Progenitor cell of endocrine pancreas (in vitro differentiated cells): ENCODE measurements around the gene MTUS2. TPM values are rescaled to one million over a fixed set of nuclear protein-coding genes. Genes with fewer than 3 reads are reported as not detected.

Source experiments
- DNase-seq: peaks from one replicate; pipeline ENCODE4 v3.0.0; 2021; ENCODE audit warnings: low spot score; ENCODE audit not compliant: unreplicated experiment
- H3K27ac Mint-ChIP-seq: 2 replicates; pipeline ENCODE4 v1.8.0; 2021; ENCODE audit warnings: mild to moderate bottlenecking, moderate library complexity, mixed read lengths
- H3K27me3 Mint-ChIP-seq: 2 replicates; pipeline ENCODE4 v1.8.0; 2021; ENCODE audit warnings: mixed read lengths
- H3K36me3 Mint-ChIP-seq: 2 replicates; pipeline ENCODE4 v1.8.0; 2022; ENCODE audit warnings: mixed read lengths; ENCODE audit not compliant: insufficient read depth
- H3K4me1 Mint-ChIP-seq: 2 replicates; pipeline ENCODE4 v1.8.0; 2021; ENCODE audit warnings: low read depth, mixed read lengths
- H3K4me3 Mint-ChIP-seq: 2 replicates; pipeline ENCODE4 v1.8.0; 2021; ENCODE audit warnings: low read depth, mild to moderate bottlenecking, moderate library complexity, mixed read lengths
- H3K9me3 Mint-ChIP-seq: 2 replicates; pipeline ENCODE4 v1.8.0; 2021; ENCODE audit warnings: low read depth, mixed read lengths
- CTCF ChIP-seq: fragments of 200-600 bp; sonication (generic); IDR thresholded peaks from one replicate; pipeline ENCODE4 v1.5.0; 2021; ENCODE audit warnings: antibody characterized with exemption, mild to moderate bottlenecking; ENCODE audit not compliant: unreplicated experiment
- total RNA-seq: library from RNA; stranded (reverse); gene quantifications from 2 replicates; pipeline ENCODE4 v1.2.1, GENCODE V29; 2021

Gene MTUS2
- total RNA-seq, 1 donor from 2014 or later: 9.3 TPM

GRCh38 chr13:29503041-29503837 is 683.1 kb downstream of the MTUS2 start:
- no peak for TF ChIP-seq CTCF
- Mint-ChIP-seq H3K27me3 (peaks cover 24% of the 10 kb centered on the region), H3K4me1 (no peaks in the 10 kb centered on the region), H3K4me3 (no peak overlapping the region), H3K27ac (no peak overlapping the region), H3K36me3 (no peaks in the 10 kb centered on the region), H3K9me3 (no peaks in the 10 kb centered on the region)
- DNase-seq: peak; percentile 18

GRCh38 chr13:29504691-29505090 is 684.6 kb downstream of the MTUS2 start:
- Mint-ChIP-seq H3K27me3 (peaks cover 24% of the 10 kb centered on the region), H3K4me1 (peaks cover 10% of the 10 kb centered on the region), H3K27ac (no peak overlapping the region), H3K9me3 (no peaks in the 10 kb centered on the region), H3K4me3 (no peak overlapping the region), H3K36me3 (no peaks in the 10 kb centered on the region)
- TF ChIP-seq CTCF: no peak
- no peak for DNase-seq

GRCh38 chr13:29505511-29505910 is 685.4 kb downstream of the MTUS2 start:
- Mint-ChIP-seq H3K4me3 (no peak overlapping the region), H3K27ac (no peak overlapping the region), H3K36me3 (no peaks in the 10 kb centered on the region), H3K27me3 (peaks cover 24% of the 10 kb centered on the region), H3K9me3 (no peaks in the 10 kb centered on the region), H3K4me1 (peaks cover 10% of the 10 kb centered on the region)
- no peak for DNase-seq
- TF ChIP-seq CTCF: no peak

- no peak overlapping the region for H3K27ac Mint-ChIP-seq
- no peak overlapping the region for H3K4me3 Mint-ChIP-seq
- H3K36me3 Mint-ChIP-seq: no peaks in the 10 kb centered on the region
These were observed 685.8 kb downstream of the MTUS2 start for GRCh38 chr13:29505950-29506349.

GRCh38 chr13:29507356-29507755 is 687.2 kb downstream of the MTUS2 start:
- peaks cover 2% of the 10 kb centered on the region for H3K36me3 Mint-ChIP-seq
- no peaks in the 10 kb centered on the region for H3K9me3 Mint-ChIP-seq
- H3K4me3 Mint-ChIP-seq: no peak overlapping the region
- DNase-seq: no peak
- no peak overlapping the region for H3K27ac Mint-ChIP-seq
- H3K27me3 Mint-ChIP-seq: peaks cover 18% of the 10 kb centered on the region
- peaks cover 10% of the 10 kb centered on the region for H3K4me1 Mint-ChIP-seq
- no peak for TF ChIP-seq CTCF

More at GRCh38 chr13:29505950-29506349, 685.8 kb downstream of the MTUS2 start:
- H3K9me3 Mint-ChIP-seq: no peaks in the 10 kb centered on the region
- DNase-seq: no peak
- peaks cover 23% of the 10 kb centered on the region for H3K27me3 Mint-ChIP-seq
- H3K4me1 Mint-ChIP-seq: peaks cover 10% of the 10 kb centered on the region
- no peak for TF ChIP-seq CTCF
